Mucosa of descending colon (tissue), 3 donors: Measurements from ENCODE around the gene HDLBP. TPM values are rescaled to one million over a fixed set of nuclear protein-coding genes. Genes with fewer than 3 reads are reported as not detected.
A peak's percentile ranks its signal among the peaks of the same experiment; 100 is the strongest.

Source experiments
- ATAC-seq: fragments of 200-7000 bp; cut with Tn5 transposase; one replicate; pipeline ENCODE4 v1.9.1; 2020; ENCODE audit warnings: mild to moderate bottlenecking, moderate library complexity
- DNase-seq, 3 donors: peaks; one replicate each; pipeline ENCODE4 v3.0.0-alpha.2; 2020
- H3K36me3 ChIP-seq: fragments of 200-600 bp; one replicate; pipeline ENCODE4 v1.8.0; 2021; ENCODE audit warnings: low read depth, mild to moderate bottlenecking
- H3K4me1 ChIP-seq: fragments of 200-600 bp; one replicate; pipeline ENCODE4 v1.8.0; 2021; ENCODE audit warnings: low read depth, mild to moderate bottlenecking
- H3K4me3 ChIP-seq: fragments of 200-600 bp; one replicate; pipeline ENCODE4 v1.8.0; 2021; ENCODE audit warnings: mild to moderate bottlenecking
- H3K9me3 ChIP-seq: fragments of 200-600 bp; one replicate; pipeline ENCODE4 v1.8.0; 2021; ENCODE audit warnings: mild to moderate bottlenecking
- CTCF ChIP-seq: fragments of 200-600 bp; IDR thresholded peaks from one replicate; pipeline ENCODE4 v1.8.0; 2022; ENCODE audit warnings: antibody characterized with exemption, mild to moderate bottlenecking
- intact Hi-C, 2 donors: fragments of 100-400 bp; cut with DNase I in 1 of 2; cut with micrococcal nuclease in 1 of 2; formaldehyde crosslinking; loops; one replicate each; pipeline versions ENCODE4 v1.11.0 to v1.11.1; 2022; cut with DNase I, micrococcal nuclease
- total RNA-seq, 3 donors: library from RNA; stranded (reverse); fragmentation: NEBNext Ultra II Directional in 2 of 3; extraction: Animal tissue kit (Norgen Biotek cat#: 25700) in 2 of 3; gene quantifications; one replicate each; pipeline versions ENCODE4 v1.2.1 to v1.2.4, GENCODE V29; 2021 to 2023
- donor health status: DM: no; HTN: no; CAD: no; lungs with moderate emphysema.
- donor health status: DM: no; HTN: no; CAD: no.
- donor health status: DM: no; HTN: yes; CAD: no.

HDLBP gene
- total RNA-seq, 3 donors from 2014 or later = 363 to 417 (median 379) TPM

- peaks cover 5% of the 10 kb centered on the region for H3K36me3 ChIP-seq
- peaks cover 24% of the 10 kb centered on the region for H3K4me1 ChIP-seq
Observed at GRCh38 chr2:241351640-241352031, 36.2 kb upstream of the HDLBP start.

DNA sequence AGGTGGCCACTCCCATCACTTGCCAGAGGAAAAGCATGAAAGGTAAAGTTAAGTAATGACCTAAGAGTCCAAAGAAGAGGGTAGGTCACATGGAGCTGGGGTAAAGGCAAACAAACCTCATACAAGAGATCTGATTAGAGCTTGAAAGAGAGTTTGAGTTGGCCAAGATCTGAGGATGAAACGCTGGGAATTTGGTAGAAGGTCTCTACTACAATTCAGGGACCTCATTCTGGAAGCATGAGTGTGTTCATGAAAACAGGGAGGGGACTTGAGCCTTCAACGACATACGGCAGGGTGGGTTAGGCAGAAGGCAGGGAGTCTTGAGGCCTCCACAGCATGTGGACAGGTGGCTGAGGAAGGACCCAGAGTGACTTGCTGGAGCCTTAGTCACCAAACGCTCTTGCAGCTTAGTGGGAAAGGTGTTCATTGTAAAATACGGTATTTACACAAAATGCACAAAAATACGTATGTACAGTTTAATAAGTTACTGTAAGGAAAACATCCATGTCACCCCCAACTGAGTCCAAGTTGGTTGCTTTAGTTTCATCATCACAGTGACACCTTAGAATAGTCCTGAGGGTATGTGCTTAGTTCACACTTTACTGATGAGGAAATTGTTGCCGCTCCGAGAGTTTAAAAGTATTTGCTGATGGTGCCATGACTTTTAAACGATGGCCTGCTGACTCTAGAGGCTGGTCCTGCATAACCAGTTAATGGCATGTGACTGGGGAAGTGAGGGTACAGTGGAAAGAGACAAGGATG, 35.6 kb upstream of the HDLBP start:
- Histone ChIP-seq H3K4me1 (peaks cover 24% of the 10 kb centered on the region), H3K36me3 (peaks cover 5% of the 10 kb centered on the region), H3K4me3 (no peak overlapping the region), H3K9me3 (no peaks in the 10 kb centered on the region)
- intact Hi-C loops = no loop called here
- DNase-seq = no peak
- TF ChIP-seq CTCF = no peak
- peak; percentile 19 for ATAC-seq

More at GRCh38 chr2:241351640-241352031, 36.2 kb upstream of the HDLBP start:
- DNase-seq (no peak), ATAC-seq (no peak)
- Histone ChIP-seq H3K9me3 (no peaks in the 10 kb centered on the region), H3K4me3 (no peak overlapping the region)
- no peak for TF ChIP-seq CTCF
- intact Hi-C loops = no loop called here

- intact Hi-C loops = no loop called here
- no peaks in the 10 kb centered on the region for H3K9me3 ChIP-seq
- H3K4me3 ChIP-seq = no peak overlapping the region
- TF ChIP-seq CTCF = no peak
- ATAC-seq = no peak
- no peak for DNase-seq
- H3K36me3 ChIP-seq = peaks cover 5% of the 10 kb centered on the region
- peaks cover 24% of the 10 kb centered on the region for H3K4me1 ChIP-seq
Observed at GRCh38 chr2:241350530-241350877, 35.0 kb upstream of the HDLBP start.

GRCh38 chr2:241349941-241350340, 34.5 kb upstream of the HDLBP start:
- DNase-seq (no peak), ATAC-seq (no peak)
- intact Hi-C loops = no loop called here
- Histone ChIP-seq H3K36me3 (peaks cover 5% of the 10 kb centered on the region), H3K4me1 (peaks cover 21% of the 10 kb centered on the region), H3K9me3 (no peaks in the 10 kb centered on the region), H3K4me3 (no peak overlapping the region)
- TF ChIP-seq CTCF = no peak

- no peaks in the 10 kb centered on the region for H3K9me3 ChIP-seq
- peaks cover 12% of the 10 kb centered on the region for H3K4me1 ChIP-seq
- intact Hi-C loops = no loop called here
- TF ChIP-seq CTCF = no peak
- no peak for ATAC-seq
- DNase-seq = no peak
- H3K36me3 ChIP-seq = peaks cover 5% of the 10 kb centered on the region
- H3K4me3 ChIP-seq = no peak overlapping the region
Observed at GRCh38 chr2:241344925-241345651, 29.6 kb upstream of the HDLBP start.
